Omental fat pad (tissue), 4 donors: ENCODE results near the gene TRPM3. TPM values are rescaled to one million over a fixed set of nuclear protein-coding genes. Genes with fewer than 3 reads are reported as not detected.
"Not testable (repeated sequence)": the region's sequence is repeated elsewhere in the genome, so short reads cannot be mapped to it uniquely, and the experiment has no call there.

Experiments used
- ATAC-seq: fragments of 150-250 bp; one replicate; pipeline ENCODE4 v1.9.1; 2016; ENCODE audit warnings: mild to moderate bottlenecking, moderate library complexity; ENCODE audit not compliant: low FRiP score
- DNase-seq: peaks from one replicate; pipeline ENCODE4 v3.0.0-alpha.2; 2019; ENCODE audit warnings: low spot score
- CTCF ChIP-seq, 3 donors: fragments of 450-650 bp; IDR thresholded peaks; one replicate each; pipeline ENCODE4 v1.5.1; 2016 to 2017; ENCODE audit warnings: antibody characterized with exemption in 3 of 3, mild to moderate bottlenecking in 3 of 3, moderate library complexity in 2 of 3
- total RNA-seq, 4 donors: library from RNA; depleted of rRNA; stranded (reverse); fragments of >200 nt; gene quantifications; one replicate each; pipeline ENCODE4 v1.1.0, GENCODE V29; 2016

The TRPM3 gene
- total RNA-seq, 4 donors from 2014 or later: 0.60 to 9.3 (median 1.5) TPM

GRCh38 chr9:70761139-70761670 is 360.2 kb downstream of the TRPM3 start:
- TF ChIP-seq CTCF (IDR thresholded peaks at IDR 0.05): no peak
- DNase-seq (no peak), ATAC-seq (no peak)

- no peak for ATAC-seq
- TF ChIP-seq CTCF (IDR thresholded peaks at IDR 0.05): no peak
These were observed 361.2 kb downstream of the TRPM3 start for GRCh38 chr9:70760228-70760627.

GRCh38 chr9:70753311-70753710 is 368.1 kb downstream of the TRPM3 start:
- DNase-seq (no peak), ATAC-seq (no peak)
- TF ChIP-seq CTCF (IDR thresholded peaks at IDR 0.05): no peak

More at GRCh38 chr9:70760228-70760627, 361.2 kb downstream of the TRPM3 start:
- DNase-seq: no peak

- DNase-seq (no peak), ATAC-seq (no peak)
- no peak for TF ChIP-seq CTCF (IDR thresholded peaks at IDR 0.05)
These were observed 372.4 kb downstream of the TRPM3 start for GRCh38 chr9:70749066-70749465.

- DNase-seq (no peak), ATAC-seq (no peak)
These were observed 374.1 kb downstream of the TRPM3 start for GRCh38 chr9:70747261-70747718.

GRCh38 chr9:70746760-70747159 is 374.7 kb downstream of the TRPM3 start:
- no peak for TF ChIP-seq CTCF (IDR thresholded peaks at IDR 0.05)
- no peak for DNase-seq

More at GRCh38 chr9:70747261-70747718, 374.1 kb downstream of the TRPM3 start:
- no peak for TF ChIP-seq CTCF (IDR thresholded peaks at IDR 0.05)

GRCh38 chr9:70746316-70746715 is 375.1 kb downstream of the TRPM3 start:
- DNase-seq (no peak), ATAC-seq (no peak)
- TF ChIP-seq CTCF (IDR thresholded peaks at IDR 0.05): no peak

More at GRCh38 chr9:70746760-70747159, 374.7 kb downstream of the TRPM3 start:
- peak; percentile 14 for ATAC-seq

- not testable (repeated sequence) for ATAC-seq, DNase-seq
These were observed 396.6 kb downstream of the TRPM3 start for GRCh38 chr9:70724794-70725193.

- not testable (repeated sequence) for DNase-seq, ATAC-seq
These were observed 397.4 kb downstream of the TRPM3 start for GRCh38 chr9:70724025-70724424.

- not testable (repeated sequence) for ATAC-seq
These were observed 414.6 kb downstream of the TRPM3 start for GRCh38 chr9:70706797-70707196.

More at GRCh38 chr9:70706797-70707196, 414.6 kb downstream of the TRPM3 start:
- DNase-seq: not testable (repeated sequence)
